Measurements from ENCODE around the gene NKD1.

GRCh38 chr16:50525716-50526115 is 22.5 kb upstream of the NKD1 start:
- TF ChIP-seq, protein P1, sequence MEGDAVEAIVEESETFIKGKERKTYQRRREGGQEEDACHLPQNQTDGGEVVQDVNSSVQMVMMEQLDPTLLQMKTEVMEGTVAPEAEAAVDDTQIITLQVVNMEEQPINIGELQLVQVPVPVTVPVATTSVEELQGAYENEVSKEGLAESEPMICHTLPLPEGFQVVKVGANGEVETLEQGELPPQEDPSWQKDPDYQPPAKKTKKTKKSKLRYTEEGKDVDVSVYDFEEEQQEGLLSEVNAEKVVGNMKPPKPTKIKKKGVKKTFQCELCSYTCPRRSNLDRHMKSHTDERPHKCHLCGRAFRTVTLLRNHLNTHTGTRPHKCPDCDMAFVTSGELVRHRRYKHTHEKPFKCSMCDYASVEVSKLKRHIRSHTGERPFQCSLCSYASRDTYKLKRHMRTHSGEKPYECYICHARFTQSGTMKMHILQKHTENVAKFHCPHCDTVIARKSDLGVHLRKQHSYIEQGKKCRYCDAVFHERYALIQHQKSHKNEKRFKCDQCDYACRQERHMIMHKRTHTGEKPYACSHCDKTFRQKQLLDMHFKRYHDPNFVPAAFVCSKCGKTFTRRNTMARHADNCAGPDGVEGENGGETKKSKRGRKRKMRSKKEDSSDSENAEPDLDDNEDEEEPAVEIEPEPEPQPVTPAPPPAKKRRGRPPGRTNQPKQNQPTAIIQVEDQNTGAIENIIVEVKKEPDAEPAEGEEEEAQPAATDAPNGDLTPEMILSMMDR (conservative IDR thresholded peaks at IDR 0.05) = no peak
- no peak for TF ChIP-seq EZH2 (IDR thresholded peaks at IDR 0.05; ENCODE audit: low read depth)
